ENCODE results near the gene GALNT1.

- TF ChIP-seq MAFK (IDR thresholded peaks at IDR 0.05; ENCODE audit: partially characterized antibody) (no peak), SMC3 (IDR thresholded peaks at IDR 0.05) (no peak)
Measured at GRCh38 chr18:35661483-35662146, 80.1 kb downstream of the GALNT1 start.
